WTC11 (cell line): ENCODE results near the gene MAML3. TPM values are rescaled to one million over a fixed set of nuclear protein-coding genes. Genes with fewer than 3 reads are reported as not detected.
A peak's percentile ranks its signal among the peaks of the same experiment; 100 is the strongest.

Source experiments
- ATAC-seq: fragments of 200-7000 bp; cut with Tn5 transposase; 2 replicates; pipeline ENCODE4 v1.10.0; 2021; ENCODE audit warnings: mild to moderate bottlenecking, moderate library complexity
- CTCF ChIA-PET: fragments of 300-600 bp; sonication (Branson Sonifier 250); formaldehyde crosslinking; loops from one replicate; lab custom pipeline; 2021; ENCODE audit warnings: antibody characterized with exemption; lab: Charles Lee
- POLR2A ChIA-PET: fragments of 350-600 bp; sonication (Branson Sonifier 250); formaldehyde crosslinking; loops from one replicate; lab custom pipeline; 2021; ENCODE audit warnings: antibody characterized with exemption; lab: Charles Lee
- DNase-seq: peaks from one replicate; pipeline ENCODE4 v3.0.0; 2021; ENCODE audit warnings: low spot score
- H3K27ac Mint-ChIP-seq: 2 replicates; pipeline ENCODE4 v1.8.0; 2021; ENCODE audit warnings: mixed read lengths
- H3K27me3 Mint-ChIP-seq: 2 replicates; pipeline ENCODE4 v1.8.0; 2021; ENCODE audit warnings: low read depth, mild to moderate bottlenecking, moderate library complexity, mixed read lengths
- H3K36me3 Mint-ChIP-seq: 2 replicates; pipeline ENCODE4 v1.8.0; 2021; ENCODE audit warnings: mixed read lengths
- H3K4me1 Mint-ChIP-seq: 2 replicates; pipeline ENCODE4 v1.8.0; 2022; ENCODE audit warnings: mixed read lengths
- H3K4me3 Mint-ChIP-seq: 2 replicates; pipeline ENCODE4 v1.8.0; 2021; ENCODE audit warnings: mild to moderate bottlenecking, moderate library complexity, mixed read lengths
- H3K9me3 Mint-ChIP-seq: 2 replicates; pipeline ENCODE4 v1.8.0; 2021; ENCODE audit warnings: mixed read lengths
- ATF1 ChIP-seq: sonication (generic); formaldehyde crosslinking; IDR thresholded peaks from 2 replicates; pipeline ENCODE4 v1.8.1; 2023; ENCODE audit warnings: mild to moderate bottlenecking, moderate library complexity, missing genetic modification reagents
- ELF4 ChIP-seq: sonication (generic); formaldehyde crosslinking; IDR thresholded peaks from 2 replicates; pipeline ENCODE4 v1.8.1; 2022; ENCODE audit warnings: low read depth, mild to moderate bottlenecking, moderate library complexity, missing genetic modification reagents
- FOXP1 ChIP-seq: sonication (generic); formaldehyde crosslinking; IDR thresholded peaks from 2 replicates; pipeline ENCODE4 v1.8.0; 2022; ENCODE audit warnings: missing genetic modification reagents, mild to moderate bottlenecking, moderate library complexity, borderline replicate concordance
- GTF2I ChIP-seq: fragments of 250-450 bp; sonication (Bioruptor Pico); conservative IDR thresholded peaks from 2 replicates; pipeline ENCODE4 v1.4.0; 2021; ENCODE audit warnings: mild to moderate bottlenecking
- JAZF1 ChIP-seq: fragments of 250-450 bp; sonication (Bioruptor Pico); IDR thresholded peaks from 2 replicates; pipeline ENCODE4 v1.9.0; 2021; ENCODE audit warnings: moderate library complexity, mild to moderate bottlenecking, inconsistent platforms
- KAT7 ChIP-seq: sonication (generic); formaldehyde crosslinking; IDR thresholded peaks from 2 replicates; pipeline ENCODE4 v1.8.1; 2023; ENCODE audit warnings: missing genetic modification reagents, mild to moderate bottlenecking, borderline replicate concordance
- NR1H2 ChIP-seq: sonication (generic); formaldehyde crosslinking; IDR thresholded peaks from 2 replicates; pipeline ENCODE4 v1.9.0; 2021; ENCODE audit warnings: mild to moderate bottlenecking, moderate library complexity, missing genetic modification reagents
- NR2C2 ChIP-seq: sonication (generic); formaldehyde crosslinking; IDR thresholded peaks from 2 replicates; pipeline ENCODE4 v1.8.0; 2022; ENCODE audit warnings: mild to moderate bottlenecking, missing genetic modification reagents
- NR3C1 ChIP-seq: sonication (generic); formaldehyde crosslinking; conservative IDR thresholded peaks from 2 replicates; pipeline ENCODE4 v1.8.1; 2023; ENCODE audit warnings: low read depth, mild to moderate bottlenecking, missing genetic modification reagents
- RORB ChIP-seq: fragments of 250-450 bp; sonication (Bioruptor Pico); IDR thresholded peaks from 2 replicates; pipeline ENCODE4 v1.9.0; 2021; ENCODE audit warnings: mild to moderate bottlenecking
- ZBTB21 ChIP-seq: sonication (generic); formaldehyde crosslinking; IDR thresholded peaks from 2 replicates; pipeline ENCODE4 v1.8.1; 2023; ENCODE audit warnings: mild to moderate bottlenecking, missing genetic modification reagents, borderline replicate concordance
- ZNF232 ChIP-seq: sonication (generic); formaldehyde crosslinking; IDR thresholded peaks from 2 replicates; pipeline ENCODE4 v1.8.0; 2022; ENCODE audit warnings: mild to moderate bottlenecking, missing genetic modification reagents
- ZNF317 ChIP-seq: sonication (generic); formaldehyde crosslinking; IDR thresholded peaks from 2 replicates; pipeline ENCODE4 v1.8.1; 2023; ENCODE audit warnings: low read depth, mild to moderate bottlenecking, moderate library complexity, missing genetic modification reagents, borderline replicate concordance
- ZNF396 ChIP-seq: fragments of 250-450 bp; sonication (Bioruptor Pico); IDR thresholded peaks from 2 replicates; pipeline ENCODE4 v1.8.0; 2021; ENCODE audit warnings: mild to moderate bottlenecking, moderate library complexity, borderline replicate concordance
- total RNA-seq: library from RNA; stranded (reverse); gene quantifications from 3 replicates; pipeline ENCODE4 v1.2.3, GENCODE V29; 2021
- TF ChIP-seq, protein P1 (sequence below): sonication (generic); formaldehyde crosslinking; IDR thresholded peaks from 2 replicates; pipeline ENCODE4 v1.8.1; 2023; ENCODE audit warnings: mild to moderate bottlenecking, missing genetic modification reagents, moderate library complexity
- TF ChIP-seq, protein P2 (sequence below): sonication (generic); formaldehyde crosslinking; IDR thresholded peaks from 2 replicates; pipeline ENCODE4 v1.8.0; 2022; ENCODE audit warnings: mild to moderate bottlenecking, missing genetic modification reagents
- TF ChIP-seq, protein P3 (sequence below): fragments of 250-450 bp; sonication (Bioruptor Pico); conservative IDR thresholded peaks from 2 replicates; pipeline ENCODE4 v1.9.0; 2021; ENCODE audit warnings: mild to moderate bottlenecking
- TF ChIP-seq, protein P4 (sequence below): fragments of 250-450 bp; sonication (Bioruptor Pico); IDR thresholded peaks from 2 replicates; pipeline ENCODE4 v1.9.0; 2021; ENCODE audit warnings: mild to moderate bottlenecking
- TF ChIP-seq, protein P5 (sequence below): sonication (generic); formaldehyde crosslinking; IDR thresholded peaks from 2 replicates; pipeline ENCODE4 v1.8.1; 2022; ENCODE audit warnings: mild to moderate bottlenecking, moderate library complexity, missing genetic modification reagents
- TF ChIP-seq, protein P6 (sequence below): sonication (generic); formaldehyde crosslinking; IDR thresholded peaks from 2 replicates; pipeline ENCODE4 v1.8.1; 2023; ENCODE audit warnings: mild to moderate bottlenecking, moderate library complexity, missing genetic modification reagents

The MAML3 gene
- total RNA-seq, 1 experiment from 2014 or later, result 7.4 TPM

DNA sequence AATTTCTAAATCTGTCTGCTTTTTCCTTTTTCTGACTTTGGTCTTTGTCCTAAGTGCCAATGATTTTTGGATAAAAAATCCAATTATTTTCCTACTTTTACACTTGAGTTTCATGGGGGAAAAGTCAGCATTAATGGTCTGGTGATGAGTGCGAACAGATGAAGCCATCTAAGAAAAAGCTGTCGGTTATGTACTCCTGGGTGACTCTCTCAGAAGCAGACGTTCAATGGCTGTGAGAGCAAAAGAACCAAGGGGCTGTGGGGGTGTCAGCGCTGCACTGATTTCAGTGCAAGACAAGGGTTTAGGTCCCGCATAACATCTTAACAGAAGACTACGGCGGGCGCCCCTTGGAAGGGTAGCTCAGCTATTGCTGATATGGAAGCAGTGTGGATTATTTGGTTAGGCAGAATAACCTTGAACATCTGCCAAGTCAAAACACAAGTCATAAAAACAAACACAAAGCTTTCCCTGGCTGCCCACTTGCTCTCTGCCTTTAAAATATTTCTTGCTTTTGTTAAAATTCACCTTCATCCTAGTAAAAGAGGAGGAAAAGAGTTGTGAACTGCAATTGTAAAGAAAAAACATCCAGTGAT is 240.5 kb downstream of the MAML3 start:
- TF ChIP-seq KAT7 (CRISPR knock-in tag), result no peak
- TF ChIP-seq FOXP1 (CRISPR knock-in tag), result no peak
- TF ChIP-seq, protein P1, sequence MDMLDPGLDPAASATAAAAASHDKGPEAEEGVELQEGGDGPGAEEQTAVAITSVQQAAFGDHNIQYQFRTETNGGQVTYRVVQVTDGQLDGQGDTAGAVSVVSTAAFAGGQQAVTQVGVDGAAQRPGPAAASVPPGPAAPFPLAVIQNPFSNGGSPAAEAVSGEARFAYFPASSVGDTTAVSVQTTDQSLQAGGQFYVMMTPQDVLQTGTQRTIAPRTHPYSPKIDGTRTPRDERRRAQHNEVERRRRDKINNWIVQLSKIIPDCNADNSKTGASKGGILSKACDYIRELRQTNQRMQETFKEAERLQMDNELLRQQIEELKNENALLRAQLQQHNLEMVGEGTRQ (CRISPR knock-in tag), result no peak
- no peak for TF ChIP-seq ELF4 (CRISPR knock-in tag)
- Mint-ChIP-seq H3K9me3 (no peaks in the 10 kb centered on the region), H3K27me3 (no peaks in the 10 kb centered on the region), H3K27ac (no peak overlapping the region), H3K36me3 (no peaks in the 10 kb centered on the region), H3K4me3 (no peak overlapping the region), H3K4me1 (peaks cover 46% of the 10 kb centered on the region)
- no peak for ATAC-seq
- ChIA-PET POLR2A (interaction anchor here (0.5 to 1.5 kb wide), 3 partner anchors 12 to 238 kb away, joined by 3 to 4 read pairs (median 3); no protein-coding TSS in a partner anchor), CTCF (no interaction called here)
- no peak for DNase-seq

DNA sequence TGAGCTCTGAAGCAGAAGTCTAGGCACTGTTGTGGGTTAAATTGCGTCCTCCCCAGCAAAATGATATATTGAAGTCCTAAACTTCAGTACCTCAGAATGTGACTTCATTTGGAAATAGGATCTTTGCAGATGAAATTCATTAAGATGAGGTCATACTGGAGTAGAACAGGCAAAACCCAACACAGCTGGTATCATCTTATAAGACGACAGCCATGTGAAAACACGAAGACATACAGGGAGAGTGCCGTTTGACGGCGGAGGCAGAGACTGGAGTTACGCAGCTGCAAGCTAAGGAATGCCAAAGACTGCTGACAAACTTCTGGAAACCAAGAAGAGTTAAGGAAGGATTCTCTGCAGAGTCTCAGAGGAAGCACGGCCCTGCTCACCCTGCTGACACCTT is 241.5 kb downstream of the MAML3 start:
- H3K27me3 Mint-ChIP-seq, result no peaks in the 10 kb centered on the region
- H3K36me3 Mint-ChIP-seq, result no peaks in the 10 kb centered on the region
- DNase-seq, result no peak
- no peaks in the 10 kb centered on the region for H3K9me3 Mint-ChIP-seq
- H3K27ac Mint-ChIP-seq, result no peak overlapping the region
- POLR2A ChIA-PET, result no interaction called here
- peaks cover 37% of the 10 kb centered on the region for H3K4me1 Mint-ChIP-seq
- H3K4me3 Mint-ChIP-seq, result no peak overlapping the region
- CTCF ChIA-PET, result no interaction called here
- TF ChIP-seq GTF2I (CRISPR knock-in tag), result no peak
- TF ChIP-seq, protein P2, sequence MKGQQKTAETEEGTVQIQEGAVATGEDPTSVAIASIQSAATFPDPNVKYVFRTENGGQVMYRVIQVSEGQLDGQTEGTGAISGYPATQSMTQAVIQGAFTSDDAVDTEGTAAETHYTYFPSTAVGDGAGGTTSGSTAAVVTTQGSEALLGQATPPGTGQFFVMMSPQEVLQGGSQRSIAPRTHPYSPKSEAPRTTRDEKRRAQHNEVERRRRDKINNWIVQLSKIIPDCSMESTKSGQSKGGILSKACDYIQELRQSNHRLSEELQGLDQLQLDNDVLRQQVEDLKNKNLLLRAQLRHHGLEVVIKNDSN, result no peak
- no peak for TF ChIP-seq ATF1 (CRISPR knock-in tag)
- no peak for TF ChIP-seq ZNF396 (CRISPR knock-in tag)
- TF ChIP-seq, protein P3, sequence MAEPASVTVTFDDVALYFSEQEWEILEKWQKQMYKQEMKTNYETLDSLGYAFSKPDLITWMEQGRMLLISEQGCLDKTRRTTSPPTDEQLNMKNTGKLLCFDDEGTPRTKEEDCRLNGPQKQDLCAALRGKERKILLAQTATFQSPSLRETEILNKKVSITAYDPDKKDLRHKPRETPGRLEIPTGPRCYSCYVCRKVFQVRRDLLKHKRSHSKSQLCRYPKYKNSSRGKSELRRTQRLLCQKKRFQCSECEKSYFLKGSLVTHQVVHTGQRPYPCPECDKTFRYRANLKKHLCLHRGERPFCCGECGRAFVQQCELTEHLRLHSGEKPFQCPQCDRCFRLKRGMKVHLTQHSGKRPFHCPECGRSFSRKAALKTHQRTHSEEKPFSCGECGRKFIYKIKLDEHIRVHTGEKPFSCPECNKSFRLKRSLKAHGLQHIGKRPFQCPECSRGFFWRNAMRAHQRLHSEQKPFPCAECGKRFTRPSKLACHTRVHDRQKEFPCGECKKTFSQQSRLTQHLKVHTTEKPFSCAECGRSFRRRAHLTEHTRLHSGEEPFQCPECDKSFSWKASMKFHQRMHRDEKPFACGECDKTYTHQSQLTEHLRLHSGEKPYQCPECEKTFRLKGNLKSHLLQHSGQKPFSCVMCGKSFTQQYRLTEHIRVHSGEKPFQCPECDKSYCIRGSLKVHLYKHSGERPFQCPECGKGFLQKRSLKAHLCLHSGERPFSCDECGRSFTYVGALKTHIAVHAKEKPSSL (CRISPR knock-in tag), result no peak
- TF ChIP-seq FOXP1 (CRISPR knock-in tag), result no peak
- no peak for TF ChIP-seq NR2C2
- TF ChIP-seq, protein P4, sequence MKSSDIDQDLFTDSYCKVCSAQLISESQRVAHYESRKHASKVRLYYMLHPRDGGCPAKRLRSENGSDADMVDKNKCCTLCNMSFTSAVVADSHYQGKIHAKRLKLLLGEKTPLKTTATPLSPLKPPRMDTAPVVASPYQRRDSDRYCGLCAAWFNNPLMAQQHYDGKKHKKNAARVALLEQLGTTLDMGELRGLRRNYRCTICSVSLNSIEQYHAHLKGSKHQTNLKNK (CRISPR knock-in tag), result no peak
- no peak for TF ChIP-seq NR1H2 (CRISPR knock-in tag)
- TF ChIP-seq ZNF317, result no peak
- TF ChIP-seq, protein P5, sequence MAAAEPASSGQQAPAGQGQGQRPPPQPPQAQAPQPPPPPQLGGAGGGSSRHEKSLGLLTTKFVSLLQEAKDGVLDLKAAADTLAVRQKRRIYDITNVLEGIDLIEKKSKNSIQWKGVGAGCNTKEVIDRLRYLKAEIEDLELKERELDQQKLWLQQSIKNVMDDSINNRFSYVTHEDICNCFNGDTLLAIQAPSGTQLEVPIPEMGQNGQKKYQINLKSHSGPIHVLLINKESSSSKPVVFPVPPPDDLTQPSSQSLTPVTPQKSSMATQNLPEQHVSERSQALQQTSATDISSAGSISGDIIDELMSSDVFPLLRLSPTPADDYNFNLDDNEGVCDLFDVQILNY (CRISPR knock-in tag), result no peak
- peak; percentile 47; the same call in 1 of the 2 replicates for ATAC-seq

DNA sequence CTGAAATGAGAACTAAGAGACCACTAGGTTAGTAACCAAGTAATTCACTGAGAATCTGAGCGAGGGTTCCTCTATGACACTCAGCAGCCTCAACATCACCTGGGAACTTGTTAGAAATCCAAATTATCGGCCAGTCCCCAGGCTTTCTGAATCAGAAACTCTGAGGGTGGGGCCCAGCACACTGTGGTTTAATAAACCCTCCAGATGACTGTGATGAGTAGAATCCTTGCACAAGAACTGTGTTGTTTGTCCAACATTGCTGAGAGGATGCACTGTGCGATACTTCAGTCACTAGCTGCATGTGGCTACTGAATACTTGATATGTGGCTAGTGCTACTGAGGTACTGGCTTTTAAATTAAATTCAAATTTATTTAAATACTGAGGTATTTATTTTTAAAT is 243.9 kb downstream of the MAML3 start:
- no peak for TF ChIP-seq NR3C1 (CRISPR knock-in tag)
- no peak for TF ChIP-seq RORB (CRISPR knock-in tag)
- TF ChIP-seq JAZF1, result no peak
- no peak for TF ChIP-seq ZNF232 (CRISPR knock-in tag)
- TF ChIP-seq ZBTB21 (CRISPR knock-in tag), result no peak
- TF ChIP-seq, protein P6, sequence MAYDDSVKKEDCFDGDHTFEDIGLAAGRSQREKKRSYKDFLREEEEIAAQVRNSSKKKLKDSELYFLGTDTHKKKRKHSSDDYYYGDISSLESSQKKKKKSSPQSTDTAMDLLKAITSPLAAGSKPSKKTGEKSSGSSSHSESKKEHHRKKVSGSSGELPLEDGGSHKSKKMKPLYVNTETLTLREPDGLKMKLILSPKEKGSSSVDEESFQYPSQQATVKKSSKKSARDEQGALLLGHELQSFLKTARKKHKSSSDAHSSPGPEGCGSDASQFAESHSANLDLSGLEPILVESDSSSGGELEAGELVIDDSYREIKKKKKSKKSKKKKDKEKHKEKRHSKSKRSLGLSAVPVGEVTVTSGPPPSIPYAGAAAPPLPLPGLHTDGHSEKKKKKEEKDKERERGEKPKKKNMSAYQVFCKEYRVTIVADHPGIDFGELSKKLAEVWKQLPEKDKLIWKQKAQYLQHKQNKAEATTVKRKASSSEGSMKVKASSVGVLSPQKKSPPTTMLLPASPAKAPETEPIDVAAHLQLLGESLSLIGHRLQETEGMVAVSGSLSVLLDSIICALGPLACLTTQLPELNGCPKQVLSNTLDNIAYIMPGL (CRISPR knock-in tag), result no peak
- DNase-seq (no peak), ATAC-seq (no peak)
- CTCF ChIA-PET, result no interaction called here
- H3K36me3 Mint-ChIP-seq, result no peaks in the 10 kb centered on the region
- POLR2A ChIA-PET, result no interaction called here
- H3K27ac Mint-ChIP-seq, result no peak overlapping the region
- peaks cover 19% of the 10 kb centered on the region for H3K4me1 Mint-ChIP-seq
- no peak overlapping the region for H3K4me3 Mint-ChIP-seq
- H3K9me3 Mint-ChIP-seq, result peaks cover 5% of the 10 kb centered on the region; the same call in 1 of the 2 replicates
- no peaks in the 10 kb centered on the region for H3K27me3 Mint-ChIP-seq
